Measurements from ENCODE around the gene SLC25A48.

SLC25A48 gene

GRCh38 chr5:135834639-135835529, at the start of gene SLC25A48:
SLC25A48 (plus strand) TSS chr5:135834663; CDS start chr5:135834848, 185 bp downstream.
- DNase-seq, result no peak

- DNase-seq, result no peak
These were observed 33.8 kb upstream of the SLC25A48 start for GRCh38 chr5:135800656-135801055.

GRCh38 chr5:135810188-135810943, 24.1 kb upstream of the SLC25A48 start:
- no peak for DNase-seq

GRCh38 chr5:135811007-135811406, 23.5 kb upstream of the SLC25A48 start:
- DNase-seq, result no peak

GRCh38 chr5:135813758-135814157, 20.7 kb upstream of the SLC25A48 start:
- no peak for DNase-seq

- no peak for DNase-seq
These were observed 20.1 kb upstream of the SLC25A48 start for GRCh38 chr5:135814316-135814715.

- no peak for DNase-seq
These were observed 19.7 kb upstream of the SLC25A48 start for GRCh38 chr5:135814812-135815211.

- DNase-seq, result no peak
These were observed 13.2 kb upstream of the SLC25A48 start for GRCh38 chr5:135821061-135821801.

- no peak for DNase-seq
These were observed 12.7 kb upstream of the SLC25A48 start for GRCh38 chr5:135821802-135822201.

GRCh38 chr5:135822286-135822685, 12.2 kb upstream of the SLC25A48 start:
- DNase-seq, result no peak

GRCh38 chr5:135822959-135823358, 11.5 kb upstream of the SLC25A48 start:
- DNase-seq, result no peak

- no peak for DNase-seq
These were observed 10.6 kb upstream of the SLC25A48 start for GRCh38 chr5:135823881-135824280.

GRCh38 chr5:135824541-135825041, 9.9 kb upstream of the SLC25A48 start:
- no peak for DNase-seq

- DNase-seq, result no peak
These were observed 8.9 kb upstream of the SLC25A48 start for GRCh38 chr5:135825373-135826220.

GRCh38 chr5:135826221-135826525, 8.3 kb upstream of the SLC25A48 start:
- no peak for DNase-seq

- no peak for DNase-seq
These were observed 7.3 kb upstream of the SLC25A48 start for GRCh38 chr5:135826994-135827671.

GRCh38 chr5:135827965-135828781, 6.3 kb upstream of the SLC25A48 start:
- DNase-seq, result no peak

- DNase-seq, result no peak
These were observed 5.7 kb upstream of the SLC25A48 start for GRCh38 chr5:135828782-135829127.

GRCh38 chr5:135829179-135829578, 5.3 kb upstream of the SLC25A48 start:
- no peak for DNase-seq

GRCh38 chr5:135829681-135830383, 4.6 kb upstream of the SLC25A48 start:
- no peak for DNase-seq

Measured in CD4-positive, alpha-beta T cell treated with Interleukin-4 for 4 hours (primary cell).